HG03520 (cell line): ENCODE data around the gene ESYT1.

Experiments
- ATAC-seq: cut with Tn5 transposase; IDR thresholded peaks from one replicate; pipeline ENCODE4 v1.9.1; 2021; ENCODE audit warnings: mild to moderate bottlenecking, moderate library complexity; ENCODE audit not compliant: unreplicated experiment

Gene ESYT1

DNA sequence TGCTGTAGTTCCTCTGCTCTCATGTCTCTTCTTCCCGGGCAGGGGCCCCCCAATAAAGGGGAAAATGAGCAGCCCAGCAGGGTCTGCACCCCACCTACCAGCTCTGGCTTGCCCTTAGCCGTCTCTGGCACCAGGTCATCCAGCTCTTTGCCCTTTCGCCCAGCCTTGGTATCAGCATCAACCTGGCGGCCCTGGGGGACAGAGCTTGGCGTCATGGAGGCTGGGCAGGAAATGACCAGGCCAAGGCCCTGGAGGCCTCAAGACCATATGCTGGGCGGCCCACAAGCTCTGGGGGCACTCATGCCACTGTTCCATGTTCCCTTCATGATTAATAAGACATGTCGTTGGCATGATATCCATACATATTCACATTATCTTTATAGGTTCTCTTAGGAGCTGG, 44.8 kb downstream of the ESYT1 start:
- ATAC-seq, result no peak

GRCh38 chr12:56178347-56178746, 50.3 kb downstream of the ESYT1 start:
- ATAC-seq, result no peak

GRCh38 chr12:56186957-56187356, 58.9 kb downstream of the ESYT1 start:
- ATAC-seq, result no peak

DNA sequence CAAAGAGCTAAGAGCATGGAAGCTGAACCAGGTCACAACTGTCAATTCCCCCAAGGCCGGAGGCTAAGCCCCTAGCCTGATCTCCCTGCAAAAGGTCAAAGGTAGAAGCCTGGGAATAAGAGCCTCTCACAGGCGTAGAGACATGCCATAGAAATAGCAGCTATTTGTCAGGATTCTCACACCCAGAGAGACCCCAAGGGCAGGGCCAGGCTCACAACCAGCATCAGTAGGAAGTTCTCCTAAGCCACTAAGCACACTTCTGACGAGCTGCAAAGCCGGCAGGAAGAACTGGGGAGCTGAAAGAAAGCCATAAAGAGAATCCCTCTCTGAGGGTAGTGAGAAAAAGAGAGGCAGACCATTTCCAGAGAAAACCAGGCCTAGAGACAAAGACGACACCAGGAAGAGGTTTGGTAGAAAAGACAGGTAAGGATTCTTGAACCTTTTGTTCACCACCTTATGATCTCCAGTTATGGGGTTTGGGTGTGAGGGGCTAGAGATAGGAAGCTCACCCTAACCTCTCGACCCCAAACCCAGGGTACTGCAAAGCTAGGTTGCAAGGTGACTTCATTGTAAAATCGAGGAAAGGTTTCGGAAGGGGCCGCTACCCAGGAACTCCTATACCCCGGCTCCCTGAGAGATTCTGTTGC, 60.2 kb downstream of the ESYT1 start:
- ATAC-seq, result no peak

GRCh38 chr12:56188778-56189098, 60.7 kb downstream of the ESYT1 start:
- peak; percentile 2 for ATAC-seq

GRCh38 chr12:56189099-56189917, 61.2 kb downstream of the ESYT1 start, which contains the start of gene SMARCC2:
Gene SMARCC2 (minus strand): TSS chr12:56189483. CDS start chr12:56189461, 22 bp downstream.
- ATAC-seq, result peak; percentile 59

- ATAC-seq, result peak; percentile 18
These were observed 62.0 kb downstream of the ESYT1 start for GRCh38 chr12:56189918-56190694.

DNA sequence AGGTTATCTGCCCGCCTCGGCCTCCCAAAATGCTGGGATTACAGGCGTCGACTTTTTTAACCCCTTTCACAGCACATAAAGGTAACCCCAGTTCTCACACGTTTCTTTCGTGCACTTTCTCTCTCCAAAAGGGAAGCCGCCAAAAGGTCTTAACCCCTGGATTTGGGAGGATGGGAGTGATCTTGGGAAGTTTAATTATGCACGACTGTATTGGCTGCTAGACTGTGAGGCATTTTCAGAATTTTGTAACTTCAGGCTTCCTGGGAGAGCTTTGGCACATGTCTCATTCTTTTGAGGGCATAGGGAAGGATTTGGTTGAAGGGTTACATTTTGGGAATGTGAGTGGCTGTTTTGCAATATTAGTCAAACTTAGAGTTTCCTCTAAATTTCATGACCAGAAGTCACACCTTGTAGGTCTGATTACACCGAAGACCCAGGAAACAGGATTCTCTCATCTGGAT, 62.7 kb downstream of the ESYT1 start:
- ATAC-seq, result no peak

- no peak for ATAC-seq
These were observed 64.5 kb downstream of the ESYT1 start for GRCh38 chr12:56192582-56192981.

DNA sequence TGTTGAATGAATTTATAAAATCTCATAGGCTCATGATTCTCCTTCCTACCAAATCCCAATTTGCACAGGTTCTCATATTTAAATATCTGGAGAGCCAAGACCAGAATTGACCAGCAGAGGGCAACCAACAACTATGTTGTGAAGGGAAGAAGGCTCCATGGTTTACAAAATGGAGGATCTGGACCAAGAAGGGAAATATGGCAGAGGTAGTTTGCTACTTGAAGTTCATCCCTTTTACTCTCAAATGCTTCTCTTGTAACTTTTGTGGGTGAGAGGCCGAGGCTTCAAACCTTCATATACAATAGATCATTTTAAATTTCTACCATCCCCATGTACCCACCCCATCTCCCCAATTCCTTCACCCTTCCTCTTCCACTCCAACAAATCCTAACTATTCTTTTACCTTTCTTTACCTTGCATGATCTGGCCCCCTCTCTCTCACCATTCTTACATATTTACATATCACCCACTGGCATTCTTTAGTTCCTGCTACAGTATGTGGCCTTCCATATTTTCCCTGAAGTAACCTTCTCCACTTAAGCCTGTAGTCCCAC, 65.0 kb downstream of the ESYT1 start:
- no peak for ATAC-seq
